Upper lobe of right lung (tissue), 1 donor: Measurements from ENCODE around the gene DOC2A. TPM values are rescaled to one million over a fixed set of nuclear protein-coding genes. Genes with fewer than 3 reads are reported as not detected.

Experiments used
- ATAC-seq: fragments of 200-7000 bp; cut with Tn5 transposase; one replicate; pipeline ENCODE4 v1.9.1; 2020; ENCODE audit warnings: mild to moderate bottlenecking, moderate library complexity
- DNase-seq: peaks from one replicate; pipeline ENCODE4 v3.0.0-alpha.2; 2020
- H3K27ac ChIP-seq: fragments of 200-600 bp; one replicate; pipeline ENCODE4 v1.8.0; 2022
- H3K27me3 ChIP-seq: fragments of 200-600 bp; one replicate; pipeline ENCODE4 v1.8.0; 2022; ENCODE audit warnings: mild to moderate bottlenecking
- H3K36me3 ChIP-seq: fragments of 200-600 bp; one replicate; pipeline ENCODE4 v1.8.0; 2022
- H3K4me1 ChIP-seq: fragments of 200-600 bp; one replicate; pipeline ENCODE4 v1.8.0; 2022
- H3K4me3 ChIP-seq: fragments of 200-600 bp; one replicate; pipeline ENCODE4 v1.8.0; 2022; ENCODE audit warnings: mild to moderate bottlenecking
- H3K9me3 ChIP-seq: fragments of 200-600 bp; one replicate; pipeline ENCODE4 v1.8.0; 2022
- CTCF ChIP-seq: fragments of 200-600 bp; IDR thresholded peaks from one replicate; pipeline ENCODE4 v1.8.0; 2022; ENCODE audit warnings: antibody characterized with exemption
- intact Hi-C: fragments of 100-400 bp; cut with DNase I; formaldehyde crosslinking; loops from one replicate; pipeline ENCODE4 v1.11.0; 2022
- total RNA-seq: library from RNA; stranded (reverse); fragmentation: NEBNext Ultra II Directional; extraction: Animal tissue kit (Norgen Biotek cat#: 25700); gene quantifications from one replicate; pipeline ENCODE4 v1.2.1, GENCODE V29; 2021
- donor health status: DM: no; HTN: yes; CAD: no; lungs with severe emphysema.

Gene DOC2A
- total RNA-seq, 1 donor from 2014 or later: 2.6 TPM

- no peak overlapping the region for H3K4me3 ChIP-seq
- no peaks in the 10 kb centered on the region for H3K27me3 ChIP-seq
- H3K9me3 ChIP-seq: no peaks in the 10 kb centered on the region
- ATAC-seq (no peak), DNase-seq (no peak)
- H3K36me3 ChIP-seq: peaks cover 40% of the 10 kb centered on the region
- no peak overlapping the region for H3K27ac ChIP-seq
- TF ChIP-seq CTCF: no peak
- H3K4me1 ChIP-seq: peaks cover 14% of the 10 kb centered on the region
- intact Hi-C loops: no loop called here
These were observed 39.5 kb downstream of the DOC2A start for GRCh38 chr16:29971304-29971703.

- ATAC-seq: no peak
- Histone ChIP-seq H3K4me3 (no peak overlapping the region), H3K27me3 (no peaks in the 10 kb centered on the region), H3K27ac (no peak overlapping the region), H3K4me1 (peaks cover 8% of the 10 kb centered on the region), H3K36me3 (peaks cover 40% of the 10 kb centered on the region), H3K9me3 (no peaks in the 10 kb centered on the region)
- DNase-seq: no peak
- intact Hi-C loops: no loop called here
- TF ChIP-seq CTCF: no peak
These were observed 42.6 kb downstream of the DOC2A start for GRCh38 chr16:29968205-29968604.

- Histone ChIP-seq H3K27ac (peak overlapping the region; percentile 95), H3K27me3 (no peaks in the 10 kb centered on the region), H3K9me3 (no peaks in the 10 kb centered on the region), H3K4me1 (peaks cover 18% of the 10 kb centered on the region), H3K4me3 (peak overlapping the region; percentile 88), H3K36me3 (peaks cover 5% of the 10 kb centered on the region)
- no peak for TF ChIP-seq CTCF
- intact Hi-C loops: no loop called here
- DNase-seq: no peak
- no peak for ATAC-seq
These were observed 47.6 kb downstream of the DOC2A start for GRCh38 chr16:29963021-29963743.

- Histone ChIP-seq H3K4me3 (peak overlapping the region; percentile 88), H3K27ac (peak overlapping the region; percentile 95), H3K36me3 (no peaks in the 10 kb centered on the region), H3K27me3 (no peaks in the 10 kb centered on the region), H3K9me3 (no peaks in the 10 kb centered on the region), H3K4me1 (peaks cover 18% of the 10 kb centered on the region)
- peak; percentile 58 for ATAC-seq
- TF ChIP-seq CTCF: no peak
- intact Hi-C loops: no loop called here
- DNase-seq: no peak
These were observed 48.4 kb downstream of the DOC2A start for GRCh38 chr16:29962344-29962994.

GRCh38 chr16:29961479-29962343 is 49.1 kb downstream of the DOC2A start, which contains the start of gene TMEM219:
Gene TMEM219 (plus strand): TSS chr16:29962079. CDS start chr16:29963144, 1,065 bp downstream.
- Histone ChIP-seq H3K4me3 (peak within 1 kb of the TSS; percentile 88), H3K27ac (peak within 1 kb of the TSS; percentile 95), H3K36me3 (no peaks in the 10 kb centered on the region), H3K4me1 (peaks cover 18% of the 10 kb centered on the region), H3K9me3 (no peaks in the 10 kb centered on the region), H3K27me3 (no peaks in the 10 kb centered on the region)
- peak; percentile 96 for DNase-seq
- ATAC-seq: peak; percentile 99
- intact Hi-C loops: no loop called here
- peak; percentile 40 for TF ChIP-seq CTCF
